Peyer's patch (tissue), 4 donors: Measurements from ENCODE around the gene FAM107B.

Experiments used
- POLR2A ChIP-seq, 2 donors: fragments of 450-650 bp; IDR thresholded peaks; one replicate each; pipeline ENCODE4 v1.5.1; 2017; ENCODE audit warnings: antibody characterized with exemption in 2 of 2, mild to moderate bottlenecking in 2 of 2, moderate library complexity in 2 of 2
- TF ChIP-seq, protein P1 (sequence below), 6 experiments: fragments of 450-650 bp in 4 of 6; fragments of 200-600 bp in 2 of 6; sonication (generic) in 1 of 6; IDR thresholded peaks; one replicate each; pipeline ENCODE4 v1.5.1; 2017 to 2019; ENCODE audit warnings: antibody characterized with exemption in 6 of 6, mild to moderate bottlenecking in 3 of 6, moderate library complexity in 1 of 6

GRCh38 chr10:14681305-14681704 is 93.4 kb downstream of the FAM107B start:
- TF ChIP-seq, protein P1, sequence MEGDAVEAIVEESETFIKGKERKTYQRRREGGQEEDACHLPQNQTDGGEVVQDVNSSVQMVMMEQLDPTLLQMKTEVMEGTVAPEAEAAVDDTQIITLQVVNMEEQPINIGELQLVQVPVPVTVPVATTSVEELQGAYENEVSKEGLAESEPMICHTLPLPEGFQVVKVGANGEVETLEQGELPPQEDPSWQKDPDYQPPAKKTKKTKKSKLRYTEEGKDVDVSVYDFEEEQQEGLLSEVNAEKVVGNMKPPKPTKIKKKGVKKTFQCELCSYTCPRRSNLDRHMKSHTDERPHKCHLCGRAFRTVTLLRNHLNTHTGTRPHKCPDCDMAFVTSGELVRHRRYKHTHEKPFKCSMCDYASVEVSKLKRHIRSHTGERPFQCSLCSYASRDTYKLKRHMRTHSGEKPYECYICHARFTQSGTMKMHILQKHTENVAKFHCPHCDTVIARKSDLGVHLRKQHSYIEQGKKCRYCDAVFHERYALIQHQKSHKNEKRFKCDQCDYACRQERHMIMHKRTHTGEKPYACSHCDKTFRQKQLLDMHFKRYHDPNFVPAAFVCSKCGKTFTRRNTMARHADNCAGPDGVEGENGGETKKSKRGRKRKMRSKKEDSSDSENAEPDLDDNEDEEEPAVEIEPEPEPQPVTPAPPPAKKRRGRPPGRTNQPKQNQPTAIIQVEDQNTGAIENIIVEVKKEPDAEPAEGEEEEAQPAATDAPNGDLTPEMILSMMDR (IDR thresholded peaks at IDR 0.05), result no peak
- TF ChIP-seq POLR2A (IDR thresholded peaks at IDR 0.05), result no peak
